Hepatocyte (in vitro differentiated cells): ENCODE measurements around the gene SLC7A7. TPM values are rescaled to one million over a fixed set of nuclear protein-coding genes. Genes with fewer than 3 reads are reported as not detected.

Source experiments
- DNase-seq: peaks from one replicate; pipeline ENCODE4 v3.0.0-alpha.2; 2016; ENCODE audit warnings: low spot score
- H2AFZ ChIP-seq: fragments of 200-600 bp; sonication (generic); 2 replicates; pipeline ENCODE4 v1.6.0; 2016; ENCODE audit warnings: antibody characterized with exemption, mild to moderate bottlenecking
- H3K27ac ChIP-seq: fragments of 200-600 bp; sonication (generic); 2 replicates; pipeline ENCODE4 v1.5.1; 2016; ENCODE audit warnings: mild to moderate bottlenecking
- H3K27me3 ChIP-seq: fragments of 200-600 bp; sonication (generic); 2 replicates; pipeline ENCODE4 v1.6.1; 2016
- H3K36me3 ChIP-seq: fragments of 200-600 bp; sonication (generic); replicated peaks from 2 replicates; pipeline ENCODE4 v1.5.1; 2016; ENCODE audit warnings: low read depth; ENCODE audit not compliant: insufficient read depth
- H3K4me1 ChIP-seq: fragments of 200-600 bp; sonication (generic); 2 replicates; pipeline ENCODE4 v1.5.1; 2016; ENCODE audit warnings: mild to moderate bottlenecking, moderate library complexity; ENCODE audit not compliant: insufficient read depth
- H3K4me2 ChIP-seq: fragments of 200-600 bp; sonication (generic); 2 replicates; pipeline ENCODE4 v1.6.0; 2016
- H3K4me3 ChIP-seq: fragments of 200-600 bp; sonication (generic); 2 replicates; pipeline ENCODE4 v1.5.1; 2016; ENCODE audit warnings: mild to moderate bottlenecking
- H3K79me2 ChIP-seq: fragments of 200-600 bp; sonication (generic); 2 replicates; pipeline ENCODE4 v1.6.0; 2017; ENCODE audit warnings: mild to moderate bottlenecking
- H3K9me2 ChIP-seq: fragments of 200-600 bp; sonication (generic); replicated peaks from 2 replicates; pipeline ENCODE4 v1.6.0; 2017; ENCODE audit warnings: mild to moderate bottlenecking; ENCODE audit not compliant: insufficient read depth
- H3K9me3 ChIP-seq: fragments of 200-600 bp; sonication (generic); 2 replicates; pipeline ENCODE4 v1.5.1; 2016; ENCODE audit warnings: low read depth, mild to moderate bottlenecking
- H4K20me1 ChIP-seq: fragments of 200-600 bp; sonication (generic); 2 replicates; pipeline ENCODE4 v1.6.0; 2016; ENCODE audit warnings: mild to moderate bottlenecking; ENCODE audit not compliant: insufficient read depth, poor library complexity, severe bottlenecking
- EZH2 ChIP-seq: fragments of 200-600 bp; sonication (generic); IDR thresholded peaks from 2 replicates; pipeline ENCODE4 v1.6.1; 2016; ENCODE audit warnings: antibody characterized with exemption, mild to moderate bottlenecking, borderline replicate concordance
- EZH2phosphoT487 ChIP-seq: fragments of 200-600 bp; sonication (generic); IDR thresholded peaks from one replicate; pipeline ENCODE4 v1.6.1; 2018; ENCODE audit warnings: antibody characterized with exemption, mild to moderate bottlenecking, low read depth, moderate library complexity; ENCODE audit not compliant: unreplicated experiment, severe bottlenecking
- WGBS: methylation state at CpG from one replicate; pipeline ENCODE4 v1.1.6; 2016; ENCODE audit warnings: low lambda C conversion rate; ENCODE audit errors: missing lambda C conversion rate; 5-methylcytosine and 5-hydroxymethylcytosine counted together
- polyA plus RNA-seq: library from polyadenylated mRNA; unstranded; fragments of >200 nt; fragmentation: Nextera tagmentation; extraction: Ambion mirVana; gene quantifications from 2 replicates; pipeline ENCODE4 v1.2.1, GENCODE V29; 2016
- total RNA-seq: library from RNA; depleted of rRNA; stranded (reverse); fragments of >200 nt; gene quantifications from 2 replicates; pipeline ENCODE4 v1.2.3, GENCODE V29; 2014
- TF ChIP-seq, protein P1 (sequence below): fragments of 200-600 bp; sonication (generic); IDR thresholded peaks from 2 replicates; pipeline ENCODE4 v1.5.1; 2016; ENCODE audit warnings: antibody characterized with exemption, mild to moderate bottlenecking; ENCODE audit not compliant: poor library complexity

SLC7A7 gene
- total and polyA plus RNA-seq, 2 experiments from 2014 or later, result 206 to 337 TPM

DNA sequence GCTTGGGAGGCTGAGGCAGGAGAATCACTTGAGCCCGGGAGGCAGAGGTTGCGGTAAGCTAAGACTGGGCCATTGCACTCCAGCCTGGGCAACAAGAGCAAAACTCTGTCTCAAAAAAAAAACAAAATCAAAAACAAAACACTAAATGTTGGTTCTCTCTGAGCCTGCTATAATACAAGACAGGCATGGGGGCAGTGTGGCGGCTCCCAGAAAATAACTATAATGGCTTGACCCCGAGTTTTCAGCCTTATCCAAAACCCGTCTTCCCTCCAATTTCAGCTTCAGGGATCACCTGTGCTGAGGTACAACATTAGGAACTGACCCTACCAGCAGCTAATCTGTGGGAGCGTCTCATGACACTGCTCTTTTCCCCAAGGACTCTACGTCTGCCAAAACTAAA is 862 bp downstream of the SLC7A7 start:
- 74% methylated on average over 7 of the region's 7 CpGs for WGBS
- Histone ChIP-seq H3K27me3 (no peaks in the 10 kb centered on the region), H3K9me3 (no peaks in the 10 kb centered on the region), H3K4me1 (peaks cover 17% of the 10 kb centered on the region), H4K20me1 (no peaks in the 10 kb centered on the region), H3K79me2 (peaks cover 43% of the 10 kb centered on the region), H3K9me2 (no peaks in the 10 kb centered on the region), H3K4me3 (peak overlapping the region; percentile 17), H2AFZ (no peak overlapping the region), H3K36me3 (no peaks in the 10 kb centered on the region), H3K4me2 (peak overlapping the region; percentile 74), H3K27ac (peak overlapping the region; percentile 89)
- no peak for TF ChIP-seq EZH2phosphoT487
- TF ChIP-seq, protein P1, sequence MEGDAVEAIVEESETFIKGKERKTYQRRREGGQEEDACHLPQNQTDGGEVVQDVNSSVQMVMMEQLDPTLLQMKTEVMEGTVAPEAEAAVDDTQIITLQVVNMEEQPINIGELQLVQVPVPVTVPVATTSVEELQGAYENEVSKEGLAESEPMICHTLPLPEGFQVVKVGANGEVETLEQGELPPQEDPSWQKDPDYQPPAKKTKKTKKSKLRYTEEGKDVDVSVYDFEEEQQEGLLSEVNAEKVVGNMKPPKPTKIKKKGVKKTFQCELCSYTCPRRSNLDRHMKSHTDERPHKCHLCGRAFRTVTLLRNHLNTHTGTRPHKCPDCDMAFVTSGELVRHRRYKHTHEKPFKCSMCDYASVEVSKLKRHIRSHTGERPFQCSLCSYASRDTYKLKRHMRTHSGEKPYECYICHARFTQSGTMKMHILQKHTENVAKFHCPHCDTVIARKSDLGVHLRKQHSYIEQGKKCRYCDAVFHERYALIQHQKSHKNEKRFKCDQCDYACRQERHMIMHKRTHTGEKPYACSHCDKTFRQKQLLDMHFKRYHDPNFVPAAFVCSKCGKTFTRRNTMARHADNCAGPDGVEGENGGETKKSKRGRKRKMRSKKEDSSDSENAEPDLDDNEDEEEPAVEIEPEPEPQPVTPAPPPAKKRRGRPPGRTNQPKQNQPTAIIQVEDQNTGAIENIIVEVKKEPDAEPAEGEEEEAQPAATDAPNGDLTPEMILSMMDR, result no peak
- no peak for DNase-seq

DNA sequence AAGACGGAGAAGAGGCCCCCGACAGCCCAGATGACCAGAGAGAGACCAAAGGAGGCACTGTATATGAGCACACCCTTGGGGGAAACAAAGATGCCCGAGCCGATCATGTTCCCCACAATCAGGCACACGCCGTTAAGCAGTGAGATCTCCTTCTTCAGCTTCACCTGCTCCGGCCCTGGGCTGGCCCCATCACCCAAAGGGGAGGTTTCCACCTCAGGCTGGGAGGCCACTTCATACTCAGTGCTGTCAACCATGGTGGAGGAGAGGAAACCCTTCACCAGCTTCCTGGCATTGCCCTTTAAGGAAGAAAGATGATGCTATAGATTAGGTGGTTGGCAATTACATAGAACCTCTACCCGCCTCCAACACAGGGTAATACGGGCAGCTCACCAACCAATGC is 2.1 kb downstream of the SLC7A7 start:
- H3K36me3 ChIP-seq, result no peaks in the 10 kb centered on the region
- peaks cover 14% of the 10 kb centered on the region for H3K4me1 ChIP-seq
- H3K27ac ChIP-seq, result no peak overlapping the region
- no peak for TF ChIP-seq EZH2
- TF ChIP-seq, protein P1, result no peak
- TF ChIP-seq EZH2phosphoT487, result no peak
- no peaks in the 10 kb centered on the region for H3K27me3 ChIP-seq
- no peak overlapping the region for H2AFZ ChIP-seq
- WGBS, result 84% methylated on average over 9 of the region's 9 CpGs
- H3K9me3 ChIP-seq, result no peaks in the 10 kb centered on the region
- no peak for DNase-seq
- H3K4me3 ChIP-seq, result no peak overlapping the region
- H3K4me2 ChIP-seq, result peak overlapping the region; percentile 68
- no peaks in the 10 kb centered on the region for H3K9me2 ChIP-seq
- peaks cover 43% of the 10 kb centered on the region for H3K79me2 ChIP-seq
- H4K20me1 ChIP-seq, result no peaks in the 10 kb centered on the region

DNA sequence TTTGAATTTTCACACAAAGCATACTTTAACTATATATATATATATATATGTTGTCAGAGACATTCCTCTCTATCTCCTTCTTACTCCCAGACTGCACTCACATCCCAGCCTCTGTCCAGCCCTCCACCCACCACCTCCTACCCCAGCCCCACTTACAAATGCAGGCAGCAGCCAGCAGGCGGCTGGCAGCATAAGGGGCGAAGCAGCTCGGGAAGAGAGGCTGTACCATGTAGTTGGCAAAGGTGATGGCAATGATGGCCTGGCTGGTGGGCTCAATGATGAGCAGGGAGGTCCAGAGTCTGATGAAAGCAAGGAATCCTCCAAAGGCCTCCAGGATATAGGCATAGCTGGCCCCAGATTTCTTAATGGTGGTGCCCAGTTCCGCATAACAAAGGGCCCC is 2.5 kb downstream of the SLC7A7 start:
- TF ChIP-seq EZH2phosphoT487 (no peak), EZH2 (no peak)
- TF ChIP-seq, protein P1, result no peak
- H2AFZ ChIP-seq, result no peak overlapping the region
- no peak overlapping the region for H3K27ac ChIP-seq
- H3K79me2 ChIP-seq, result peaks cover 43% of the 10 kb centered on the region
- no peaks in the 10 kb centered on the region for H4K20me1 ChIP-seq
- H3K36me3 ChIP-seq, result no peaks in the 10 kb centered on the region
- no peaks in the 10 kb centered on the region for H3K9me2 ChIP-seq
- H3K4me3 ChIP-seq, result no peak overlapping the region
- H3K4me2 ChIP-seq, result peak overlapping the region; percentile 68
- H3K4me1 ChIP-seq, result peaks cover 14% of the 10 kb centered on the region
- no peaks in the 10 kb centered on the region for H3K9me3 ChIP-seq
- DNase-seq, result no peak
- 79% methylated on average over 4 of the region's 4 CpGs for WGBS
- H3K27me3 ChIP-seq, result no peaks in the 10 kb centered on the region

DNA sequence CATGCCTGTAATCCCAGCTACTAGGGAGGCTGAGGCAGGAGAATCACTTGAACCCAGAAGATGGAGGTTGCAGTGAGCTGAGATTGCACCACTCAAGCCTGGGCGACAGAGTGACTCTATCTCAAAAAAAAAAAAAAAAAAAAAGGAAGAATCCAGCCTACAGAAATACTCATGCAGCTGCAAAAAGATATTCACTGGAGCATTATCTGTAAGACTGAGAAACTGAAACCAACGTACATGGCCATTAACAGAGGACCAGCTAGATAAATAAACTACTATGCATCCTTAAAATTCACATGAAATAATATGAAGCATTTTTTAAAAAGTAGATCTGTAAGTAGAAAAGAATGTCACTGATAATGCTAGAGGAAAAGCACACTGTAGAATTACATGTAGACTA is 3.5 kb downstream of the SLC7A7 start:
- no peaks in the 10 kb centered on the region for H3K9me2 ChIP-seq
- no peak for DNase-seq
- H3K4me1 ChIP-seq, result peaks cover 18% of the 10 kb centered on the region
- TF ChIP-seq, protein P1, result no peak
- no peak for TF ChIP-seq EZH2phosphoT487
- H3K79me2 ChIP-seq, result peaks cover 45% of the 10 kb centered on the region
- no peaks in the 10 kb centered on the region for H3K36me3 ChIP-seq
- no peaks in the 10 kb centered on the region for H3K27me3 ChIP-seq
- WGBS, result 63% methylated on average over 2 of the region's 2 CpGs
- no peak overlapping the region for H3K27ac ChIP-seq
- no peaks in the 10 kb centered on the region for H3K9me3 ChIP-seq
- peak overlapping the region; percentile 68 for H3K4me2 ChIP-seq
- no peaks in the 10 kb centered on the region for H4K20me1 ChIP-seq
- H3K4me3 ChIP-seq, result no peak overlapping the region
- H2AFZ ChIP-seq, result no peak overlapping the region
